Muscle of leg (tissue), 11 donors: Measurements from ENCODE around the gene SNRNP40. TPM values are rescaled to one million over a fixed set of nuclear protein-coding genes. Genes with fewer than 3 reads are reported as not detected.

ENCODE experiments used
- DNase-seq: peaks from one replicate; pipeline ENCODE4 v3.0.0; 2013
- H3K27ac ChIP-seq: one replicate; pipeline ENCODE4 v1.5.1; 2013; ENCODE audit warnings: mild to moderate bottlenecking, low read length, control low read depth
- H3K27me3 ChIP-seq: one replicate; pipeline ENCODE4 v1.6.1; 2013; ENCODE audit warnings: low read length; ENCODE audit not compliant: control insufficient read depth, insufficient read depth
- H3K36me3 ChIP-seq: one replicate; pipeline ENCODE4 v1.6.1; 2013; ENCODE audit warnings: low read length; ENCODE audit not compliant: control insufficient read depth, insufficient read depth
- H3K4me1 ChIP-seq: one replicate; pipeline ENCODE4 v1.6.1; 2013; ENCODE audit warnings: low read length; ENCODE audit not compliant: control insufficient read depth, insufficient read depth
- H3K4me3 ChIP-seq: one replicate; pipeline ENCODE4 v1.5.1; 2013; ENCODE audit warnings: low read length, control low read depth
- H3K9me3 ChIP-seq: replicated peaks from 2 replicates; pipeline ENCODE4 v1.6.1; 2013; ENCODE audit warnings: low read depth, low read length; ENCODE audit not compliant: control insufficient read depth
- WGBS: methylation state at CpG from one replicate; pipeline ENCODE4 v1.1.5; 2013; ENCODE audit warnings: missing lambda C conversion rate; ENCODE audit not compliant: insufficient coverage; 5-methylcytosine and 5-hydroxymethylcytosine counted together
- polyA plus RNA-seq, 8 donors: library from polyadenylated mRNA; unstranded; fragments of 120-200 nt; gene quantifications; one replicate each; pipeline versions ENCODE4 v1.2.1 to v1.2.3, GENCODE V29; 2013; ENCODE audit warnings: inconsistent platforms in 1 of 8, low replicate concordance in 1 of 8; ENCODE audit not compliant: insufficient read length in 8 of 8, insufficient read depth in 1 of 8
- total RNA-seq: library from RNA; stranded (reverse); fragments of 120-200 nt; gene quantifications from one replicate; pipeline ENCODE4 v1.2.4, GENCODE V29; 2013

SNRNP40 gene
- total and polyA plus RNA-seq, 9 donors = 34.8 to 54.9 (median 40.9) TPM

DNA sequence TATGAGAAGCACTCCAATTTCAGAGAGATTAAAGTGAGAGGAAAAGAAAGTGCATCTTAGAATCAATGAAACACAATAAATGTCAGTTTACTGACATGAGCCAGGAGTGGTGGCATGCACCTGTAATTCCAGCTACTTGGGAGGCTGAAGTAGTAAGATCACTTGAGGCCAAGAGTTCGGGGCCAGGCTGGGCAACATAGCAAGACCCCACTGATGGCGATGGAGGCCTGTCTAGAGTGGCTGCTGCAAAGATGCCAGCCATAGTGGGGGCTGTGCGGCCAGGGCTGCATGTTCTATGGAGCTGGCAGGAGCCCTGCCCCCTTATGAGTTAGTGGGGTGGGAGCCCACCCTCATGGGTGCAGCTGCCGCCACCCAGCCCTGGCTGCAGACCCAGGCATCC is 27.5 kb upstream of the SNRNP40 start:
- Histone ChIP-seq H3K4me3 (no peak overlapping the region), H3K36me3 (peaks cover 6% of the 10 kb centered on the region), H3K27ac (no peak overlapping the region), H3K9me3 (no peaks in the 10 kb centered on the region), H3K27me3 (no peaks in the 10 kb centered on the region), H3K4me1 (no peaks in the 10 kb centered on the region)
- no peak for DNase-seq
- 92% methylated on average over 3 of the region's 4 CpGs for WGBS

DNA sequence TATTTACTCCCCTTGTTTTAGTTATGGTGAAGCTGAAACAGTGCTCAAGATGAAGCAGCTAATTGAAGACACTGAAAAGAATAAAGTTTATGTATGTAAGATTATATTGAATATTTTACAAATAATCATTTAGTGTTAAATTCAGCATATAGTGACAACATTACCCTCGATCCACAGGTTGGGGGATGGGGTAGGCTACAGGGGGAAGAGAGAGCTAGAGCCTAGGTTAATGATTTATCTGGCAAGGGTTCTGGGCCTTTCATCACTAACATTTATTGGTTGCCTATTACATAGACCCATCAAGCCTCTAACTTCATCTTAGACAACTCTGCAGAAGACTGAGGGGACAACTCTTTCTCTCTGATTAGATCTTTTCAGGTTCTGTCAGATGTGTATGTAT is 21.6 kb upstream of the SNRNP40 start:
- Histone ChIP-seq H3K9me3 (no peaks in the 10 kb centered on the region), H3K27ac (no peak overlapping the region), H3K4me1 (no peaks in the 10 kb centered on the region), H3K36me3 (peaks cover 25% of the 10 kb centered on the region), H3K4me3 (no peak overlapping the region), H3K27me3 (no peaks in the 10 kb centered on the region)
- no CpG with 5 or more reads among the region's 1 CpG for WGBS
- DNase-seq = no peak

DNA sequence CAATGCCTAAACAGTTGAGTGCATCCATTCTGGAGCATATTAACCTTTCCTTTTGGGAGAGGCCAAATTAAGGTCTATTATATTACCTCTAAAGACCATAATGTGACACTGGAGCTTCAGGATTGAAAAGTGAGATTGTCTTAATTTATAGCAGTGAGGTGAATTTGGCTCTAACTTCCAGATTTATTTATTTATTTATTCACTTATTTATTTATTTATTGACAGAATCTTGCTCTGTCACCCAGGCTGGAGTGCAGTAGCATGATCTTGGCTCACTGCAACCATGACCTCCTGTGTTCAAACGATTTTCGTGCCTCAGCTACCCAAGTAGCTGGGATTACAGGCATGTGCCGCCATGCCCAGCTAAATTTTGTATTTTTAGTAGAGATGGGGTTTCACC is 19.3 kb upstream of the SNRNP40 start:
- H3K36me3 ChIP-seq = peaks cover 37% of the 10 kb centered on the region
- WGBS = 92% methylated on average over 3 of the region's 3 CpGs
- no peaks in the 10 kb centered on the region for H3K4me1 ChIP-seq

DNA sequence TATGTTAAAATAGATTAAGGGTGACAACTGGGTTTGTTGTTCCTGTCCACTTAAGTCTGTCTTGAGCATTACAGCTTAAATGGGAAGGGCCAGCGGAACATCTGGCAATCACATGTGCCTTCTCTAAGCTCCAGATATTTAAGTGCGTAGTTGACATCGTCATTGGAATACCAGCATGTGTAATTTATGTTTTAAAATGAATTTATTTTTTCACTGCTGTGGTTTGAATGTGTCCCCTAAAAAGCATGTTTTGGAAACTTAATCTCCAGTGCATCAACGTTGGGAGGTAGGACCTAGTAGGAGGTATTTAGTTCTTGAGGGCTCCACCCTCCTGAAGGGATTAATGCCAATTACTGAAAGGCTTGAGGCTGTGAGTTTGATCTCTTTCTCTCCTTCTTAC is 13.6 kb upstream of the SNRNP40 start:
- WGBS = 40% methylated on average over 2 of the region's 4 CpGs
- Histone ChIP-seq H3K27me3 (no peaks in the 10 kb centered on the region), H3K4me1 (no peaks in the 10 kb centered on the region), H3K9me3 (no peaks in the 10 kb centered on the region), H3K4me3 (no peak overlapping the region), H3K27ac (no peak overlapping the region), H3K36me3 (peaks cover 25% of the 10 kb centered on the region)
- peak; percentile 53 for DNase-seq

More for the DNA sequence above, 19.3 kb upstream of the SNRNP40 start:
- no peak overlapping the region for H3K4me3 ChIP-seq
- H3K27ac ChIP-seq = no peak overlapping the region
- H3K9me3 ChIP-seq = no peaks in the 10 kb centered on the region
- DNase-seq = no peak
- no peaks in the 10 kb centered on the region for H3K27me3 ChIP-seq

DNA sequence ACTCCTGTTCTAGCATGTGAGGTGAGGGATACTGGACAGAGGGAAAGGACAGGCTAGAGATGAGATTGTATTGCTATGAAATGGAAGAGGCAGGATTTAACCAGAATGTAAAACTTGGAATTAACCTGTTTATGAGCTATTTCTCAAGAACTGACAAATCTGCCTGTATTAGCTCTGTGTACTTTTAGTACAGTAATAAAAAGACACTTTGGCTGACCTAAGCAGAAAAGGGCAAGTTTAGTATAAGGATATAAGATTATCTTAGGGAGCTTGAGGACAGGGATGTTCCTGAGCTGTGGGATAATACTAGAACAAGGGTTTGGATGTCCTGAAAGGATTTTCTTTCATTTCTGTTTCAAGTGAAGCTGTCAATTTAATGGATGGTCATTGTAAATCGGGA is 11.4 kb upstream of the SNRNP40 start:
- no peaks in the 10 kb centered on the region for H3K27me3 ChIP-seq
- H3K4me1 ChIP-seq = no peaks in the 10 kb centered on the region
- no peak overlapping the region for H3K27ac ChIP-seq
- WGBS = no CpG with 5 or more reads among the region's 1 CpG
- H3K9me3 ChIP-seq = no peaks in the 10 kb centered on the region
- H3K36me3 ChIP-seq = peaks cover 20% of the 10 kb centered on the region
- no peak overlapping the region for H3K4me3 ChIP-seq
- no peak for DNase-seq

DNA sequence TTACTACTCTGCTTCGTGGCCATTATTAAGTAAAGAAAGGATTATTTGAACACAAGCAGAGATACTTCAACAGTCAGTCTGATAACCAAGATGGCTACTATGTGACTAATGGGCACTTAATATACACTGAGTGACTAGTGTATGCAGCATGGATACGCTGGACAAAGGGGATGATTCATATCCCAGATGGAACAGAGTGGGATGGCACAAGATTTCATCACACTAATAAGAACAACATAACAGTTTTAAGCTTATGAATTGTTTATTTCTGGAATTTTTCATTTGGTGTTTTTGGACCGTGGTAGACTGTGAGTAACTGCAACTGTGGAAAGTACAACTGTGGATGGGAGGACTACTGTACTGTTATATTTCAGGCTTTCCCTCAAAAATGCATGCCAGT is 9.7 kb upstream of the SNRNP40 start:
- Histone ChIP-seq H3K4me3 (no peak overlapping the region), H3K27ac (no peak overlapping the region), H3K27me3 (no peaks in the 10 kb centered on the region), H3K36me3 (peaks cover 13% of the 10 kb centered on the region), H3K9me3 (no peaks in the 10 kb centered on the region), H3K4me1 (no peaks in the 10 kb centered on the region)
- WGBS = no CpG with 5 or more reads among the region's 3 CpGs
- no peak for DNase-seq

DNA sequence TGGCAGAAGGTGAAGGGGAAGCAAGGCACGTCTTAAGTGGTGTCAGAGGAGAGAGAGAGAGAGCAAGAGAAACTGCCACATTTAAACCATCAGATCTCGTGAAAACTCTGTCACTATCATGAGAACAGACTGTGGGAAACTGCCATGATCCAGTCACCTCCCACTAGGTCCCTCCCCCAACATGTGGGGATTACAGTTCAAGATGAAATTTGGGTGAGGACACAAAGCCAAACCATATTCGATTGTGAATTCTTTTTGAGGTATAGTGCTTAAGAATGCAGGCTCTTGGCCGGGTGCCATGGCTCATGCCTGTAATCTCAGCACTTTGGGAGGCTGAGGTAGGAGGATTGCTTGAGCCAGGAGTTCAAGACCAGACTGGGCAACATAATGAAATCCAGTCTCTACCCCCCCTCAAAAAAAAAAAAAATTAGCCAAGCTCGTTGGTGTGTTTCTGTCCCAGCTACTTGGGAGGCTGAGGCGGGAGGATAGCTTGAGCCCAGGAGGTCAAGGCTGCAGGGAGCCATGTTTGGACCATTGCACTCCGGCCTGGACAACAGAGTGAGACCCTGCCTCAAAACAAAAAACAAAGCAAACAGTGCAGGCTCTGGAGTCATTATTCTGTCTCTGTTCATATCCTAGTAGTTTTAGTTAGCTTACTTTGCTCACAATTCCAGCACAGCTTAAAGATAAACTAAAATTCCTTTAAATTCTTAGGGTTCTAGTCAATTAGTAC is 6.3 kb upstream of the SNRNP40 start:
- no CpG with 5 or more reads among the region's 7 CpGs for WGBS

DNA sequence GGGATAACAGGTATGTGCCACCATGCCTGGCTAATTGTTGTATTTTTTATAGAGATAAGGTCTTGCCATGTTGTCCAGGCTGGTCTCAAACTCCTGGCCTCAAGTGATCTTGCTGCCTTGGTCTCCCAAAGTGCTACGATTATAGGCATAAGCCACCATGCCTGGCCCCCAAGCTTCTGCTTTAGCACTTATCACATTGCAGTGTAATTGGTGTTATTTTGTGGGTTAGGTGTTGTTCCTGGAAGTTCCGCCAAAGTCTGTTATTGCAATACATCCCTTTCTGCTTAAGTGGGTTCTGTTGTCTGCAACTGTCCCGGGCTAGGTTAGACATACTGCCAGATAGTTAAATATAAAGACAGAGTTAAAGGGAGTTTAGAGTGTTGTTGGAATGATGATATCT is 3.6 kb upstream of the SNRNP40 start:
- Histone ChIP-seq H3K27me3 (no peaks in the 10 kb centered on the region), H3K4me1 (peaks cover 12% of the 10 kb centered on the region), H3K36me3 (peaks cover 1% of the 10 kb centered on the region), H3K9me3 (no peaks in the 10 kb centered on the region), H3K4me3 (no peak overlapping the region), H3K27ac (no peak overlapping the region)
- 100% methylated on average over 1 of the region's 3 CpGs for WGBS
- DNase-seq = no peak

More for the DNA sequence above, 6.3 kb upstream of the SNRNP40 start:
- Histone ChIP-seq H3K36me3 (no peaks in the 10 kb centered on the region), H3K4me1 (peaks cover 6% of the 10 kb centered on the region), H3K27me3 (no peaks in the 10 kb centered on the region), H3K9me3 (no peaks in the 10 kb centered on the region), H3K27ac (no peak overlapping the region), H3K4me3 (no peak overlapping the region)
- no peak for DNase-seq

DNA sequence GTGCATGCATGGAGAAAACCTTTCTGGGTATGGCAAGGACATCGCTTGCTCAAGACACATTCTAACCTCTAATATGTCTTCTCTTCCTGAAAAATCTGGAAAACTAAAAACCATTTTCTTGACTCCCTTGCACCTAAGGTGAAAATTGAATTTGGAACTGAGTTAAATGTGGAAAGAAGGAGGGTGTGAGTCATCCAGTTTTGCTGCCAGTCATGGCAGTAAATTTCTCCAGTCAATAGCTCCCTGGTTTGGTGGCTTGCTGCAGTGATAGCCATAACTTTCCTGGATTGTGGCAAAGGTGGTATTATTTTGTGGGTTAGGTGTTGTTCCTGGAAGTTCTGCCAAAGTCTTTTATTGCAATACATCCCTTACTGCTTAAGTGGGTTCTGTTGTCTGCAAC is 2.8 kb upstream of the SNRNP40 start:
- Histone ChIP-seq H3K27me3 (no peaks in the 10 kb centered on the region), H3K9me3 (no peaks in the 10 kb centered on the region), H3K36me3 (peaks cover 9% of the 10 kb centered on the region), H3K4me1 (peaks cover 12% of the 10 kb centered on the region), H3K27ac (no peak overlapping the region), H3K4me3 (no peak overlapping the region)
- WGBS = no CpG with 5 or more reads among the region's 1 CpG
- no peak for DNase-seq

DNA sequence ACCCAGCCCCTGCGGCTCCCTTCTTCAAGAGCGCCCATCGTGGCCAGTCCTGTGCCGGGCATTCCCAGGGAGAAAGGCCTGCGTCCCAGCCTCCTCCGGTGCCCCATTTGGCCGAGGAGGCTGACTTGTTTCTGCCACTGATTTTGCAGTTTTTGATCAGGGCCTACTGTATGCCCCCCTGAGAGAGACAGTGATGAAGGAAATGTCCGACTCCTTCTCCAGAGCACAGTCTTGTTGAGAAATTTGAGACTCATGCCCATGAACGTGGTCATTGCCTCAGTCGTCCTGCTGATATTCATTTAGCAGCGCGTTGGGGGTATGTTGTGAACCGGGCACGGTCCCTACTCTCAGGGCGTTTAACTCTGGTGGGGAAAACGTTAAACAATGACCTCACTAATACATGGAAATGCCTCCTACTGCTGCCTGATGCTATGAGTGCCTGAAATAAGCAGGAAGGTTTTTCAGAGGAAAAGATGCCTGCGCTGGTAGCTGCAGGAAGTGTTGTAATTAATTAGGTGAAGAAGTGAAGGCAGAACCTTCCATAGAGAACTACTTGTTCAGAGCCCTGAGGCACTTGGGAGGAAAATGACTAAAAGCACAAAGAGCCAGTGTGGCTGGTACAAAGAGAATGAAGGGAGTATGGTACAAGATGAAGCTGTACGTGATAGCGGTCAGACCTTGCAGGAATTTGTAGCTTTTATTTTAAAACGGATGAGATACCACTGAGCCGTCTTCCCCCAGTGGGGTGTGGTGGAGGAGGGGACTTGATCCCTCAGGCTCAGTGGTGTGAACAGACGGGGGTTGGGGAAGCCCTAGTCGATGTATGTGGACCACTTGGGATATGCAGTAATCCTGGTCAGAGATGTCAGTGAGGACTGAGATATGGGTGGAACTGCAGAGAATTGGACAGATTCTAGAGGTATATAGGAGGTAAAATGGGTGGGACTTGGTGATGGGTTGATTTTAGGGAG is 974 bp upstream of the SNRNP40 start:
- H3K4me1 ChIP-seq = peaks cover 12% of the 10 kb centered on the region
- H3K27ac ChIP-seq = peak overlapping the region; percentile 92
- DNase-seq = no peak
- WGBS = 4% methylated on average over 17 of the region's 23 CpGs
- H3K9me3 ChIP-seq = no peaks in the 10 kb centered on the region
- H3K27me3 ChIP-seq = no peaks in the 10 kb centered on the region
- peaks cover 21% of the 10 kb centered on the region for H3K36me3 ChIP-seq
- H3K4me3 ChIP-seq = peak overlapping the region; percentile 95
